ENCODE data around the gene LGSN.

DNA sequence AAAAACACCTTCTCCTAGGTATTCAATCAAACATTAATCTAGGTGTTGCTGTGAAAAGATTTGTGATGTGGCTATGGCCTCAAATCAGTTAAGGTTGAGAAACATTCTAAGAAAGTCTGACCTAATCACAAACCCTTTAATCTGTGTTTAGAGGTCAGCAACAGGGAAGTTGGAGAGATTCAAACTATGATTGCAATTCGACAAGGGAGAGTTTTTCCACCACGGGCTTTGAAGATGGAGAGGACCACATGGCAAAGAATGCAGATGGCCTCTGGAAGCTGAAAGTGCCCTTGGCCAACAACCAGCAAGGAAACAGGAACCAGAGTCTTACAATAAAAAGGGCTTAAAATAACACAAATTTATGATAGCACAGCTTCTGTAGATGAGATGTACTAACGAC is 29.6 kb upstream of the LGSN start:
- TF ChIP-seq, protein P1, sequence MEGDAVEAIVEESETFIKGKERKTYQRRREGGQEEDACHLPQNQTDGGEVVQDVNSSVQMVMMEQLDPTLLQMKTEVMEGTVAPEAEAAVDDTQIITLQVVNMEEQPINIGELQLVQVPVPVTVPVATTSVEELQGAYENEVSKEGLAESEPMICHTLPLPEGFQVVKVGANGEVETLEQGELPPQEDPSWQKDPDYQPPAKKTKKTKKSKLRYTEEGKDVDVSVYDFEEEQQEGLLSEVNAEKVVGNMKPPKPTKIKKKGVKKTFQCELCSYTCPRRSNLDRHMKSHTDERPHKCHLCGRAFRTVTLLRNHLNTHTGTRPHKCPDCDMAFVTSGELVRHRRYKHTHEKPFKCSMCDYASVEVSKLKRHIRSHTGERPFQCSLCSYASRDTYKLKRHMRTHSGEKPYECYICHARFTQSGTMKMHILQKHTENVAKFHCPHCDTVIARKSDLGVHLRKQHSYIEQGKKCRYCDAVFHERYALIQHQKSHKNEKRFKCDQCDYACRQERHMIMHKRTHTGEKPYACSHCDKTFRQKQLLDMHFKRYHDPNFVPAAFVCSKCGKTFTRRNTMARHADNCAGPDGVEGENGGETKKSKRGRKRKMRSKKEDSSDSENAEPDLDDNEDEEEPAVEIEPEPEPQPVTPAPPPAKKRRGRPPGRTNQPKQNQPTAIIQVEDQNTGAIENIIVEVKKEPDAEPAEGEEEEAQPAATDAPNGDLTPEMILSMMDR (IDR thresholded peaks at IDR 0.05; ENCODE audit: insufficient read depth, low read length) = no peak
- TF ChIP-seq POLR2AphosphoS5 (IDR thresholded peaks at IDR 0.05; ENCODE audit: low read depth) = no peak
